Erythroblast (primary cell): ENCODE results near the gene PIP5K1B.

ENCODE experiments used
- DNase-seq, 2 experiments: peaks; one replicate each; lab custom pipeline; 2025; lab: John Stamatoyannopoulos, UW
- GATA1 ChIP-seq: IDR thresholded peaks from 2 replicates; pipeline ENCODE4 v1.6.1; 2011; ENCODE audit warnings: low read depth, mild to moderate bottlenecking, control low read depth, low read length, moderate library complexity
- POLR2A ChIP-seq: IDR thresholded peaks from 2 replicates; pipeline ENCODE4 v1.6.1; 2011; ENCODE audit warnings: mild to moderate bottlenecking, low read length

Gene PIP5K1B

DNA sequence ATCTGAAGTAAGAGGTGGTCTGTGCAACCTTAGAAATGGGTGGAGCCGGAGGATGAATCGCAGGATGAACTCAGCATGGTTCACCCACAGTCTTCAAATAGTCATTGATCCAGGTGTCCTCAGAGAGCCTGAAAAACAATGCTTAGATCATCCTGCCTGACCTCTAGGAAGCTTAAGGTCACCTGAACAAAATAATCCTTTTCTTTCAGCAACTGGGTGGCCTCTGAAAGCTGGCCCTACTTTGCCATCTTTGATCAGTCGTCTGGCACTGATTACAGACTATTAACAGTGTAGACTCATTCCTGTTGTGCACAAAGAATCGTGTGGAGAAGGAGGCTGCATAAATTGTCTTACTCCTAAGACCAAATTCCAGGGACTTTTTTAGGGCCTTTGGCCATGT is 50.7 kb downstream of the PIP5K1B start:
- TF ChIP-seq GATA1: no peak
- TF ChIP-seq POLR2A: peak; percentile 22
- DNase-seq: peak in 1 of 2 experiments; percentile 50

DNA sequence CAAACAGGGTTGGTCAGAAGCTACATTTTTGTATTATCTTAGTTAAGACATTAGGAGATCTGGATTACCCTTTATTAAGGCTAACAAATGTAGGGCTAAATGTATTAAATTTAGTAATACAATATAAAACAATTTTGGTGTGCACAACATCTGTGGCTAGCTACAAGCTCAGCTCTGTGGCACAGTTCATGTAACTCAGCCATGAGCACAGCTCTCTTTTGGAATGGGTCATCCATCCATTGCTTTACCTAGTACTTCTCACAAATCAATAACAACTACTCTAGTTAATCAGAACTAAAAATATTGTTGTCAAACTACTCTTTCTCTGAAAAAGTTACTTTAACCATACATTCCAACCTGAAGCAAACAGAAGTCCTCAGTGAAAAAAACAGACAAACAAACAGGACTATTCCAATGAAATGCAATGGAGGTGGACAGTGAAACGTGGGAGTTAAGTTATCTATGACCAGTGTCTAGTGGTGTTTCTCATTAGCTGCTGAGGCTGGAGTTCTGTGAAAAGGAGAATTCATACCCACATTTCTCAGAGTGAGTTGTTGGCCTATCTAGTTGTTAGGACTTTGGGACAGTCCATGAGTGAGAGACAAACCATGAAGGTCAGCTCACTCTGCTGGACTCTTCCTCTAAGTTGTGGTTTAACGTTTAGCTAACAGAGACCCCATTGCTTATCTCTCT is 55.1 kb downstream of the PIP5K1B start:
- no peak for DNase-seq
- no peak for TF ChIP-seq POLR2A
- no peak for TF ChIP-seq GATA1

DNA sequence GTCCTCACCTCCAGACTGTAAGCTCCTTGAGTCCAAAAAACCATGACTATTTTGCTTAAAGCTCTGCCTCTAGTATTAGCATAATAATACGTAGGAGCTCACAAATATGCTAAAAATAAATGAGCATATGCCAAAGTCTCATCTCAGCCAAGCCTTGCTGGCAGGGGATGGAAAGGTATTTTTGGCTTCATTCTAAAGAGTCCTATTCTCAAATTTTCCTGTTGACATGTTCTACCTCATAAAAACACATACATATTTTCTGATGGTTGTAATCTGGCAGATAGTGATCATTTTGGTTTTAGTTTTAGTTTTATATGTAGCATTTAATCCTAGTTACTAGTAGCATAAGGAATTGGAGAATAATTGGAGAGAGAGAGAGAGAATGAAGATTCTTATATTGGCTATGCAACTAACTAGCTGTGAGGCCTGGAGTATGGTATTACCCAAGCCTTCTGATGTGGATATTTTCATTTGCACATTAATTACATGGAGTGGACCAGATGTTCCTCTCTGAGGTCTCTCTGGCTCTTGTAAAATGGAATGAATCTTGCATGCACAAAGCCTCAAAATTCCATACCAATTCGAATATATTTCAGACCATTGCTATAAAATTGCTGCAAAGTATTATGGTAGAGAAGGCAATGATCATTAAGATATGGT is 55.8 kb downstream of the PIP5K1B start:
- TF ChIP-seq GATA1 (no peak), POLR2A (no peak)
- DNase-seq: no peak

DNA sequence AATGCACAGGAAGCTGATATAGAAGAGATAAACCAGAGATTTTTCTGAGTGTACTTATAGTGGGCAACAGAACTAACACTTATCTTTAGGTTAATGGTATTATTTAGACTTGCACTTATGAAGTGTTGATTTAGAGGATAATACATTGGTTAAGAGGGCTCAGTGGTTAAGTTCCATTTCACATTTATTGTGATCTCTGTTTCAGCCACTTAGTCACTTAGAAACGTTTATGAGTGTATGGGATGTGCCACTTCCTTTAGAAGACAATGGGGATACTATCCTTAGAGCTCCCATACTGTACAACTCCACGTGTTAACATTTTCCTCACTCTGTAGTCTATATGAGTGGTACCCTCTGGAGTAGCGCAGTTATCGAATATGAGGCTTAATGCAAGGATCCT is 57.5 kb downstream of the PIP5K1B start:
- no peak for DNase-seq
- TF ChIP-seq GATA1: no peak
- TF ChIP-seq POLR2A: no peak

DNA sequence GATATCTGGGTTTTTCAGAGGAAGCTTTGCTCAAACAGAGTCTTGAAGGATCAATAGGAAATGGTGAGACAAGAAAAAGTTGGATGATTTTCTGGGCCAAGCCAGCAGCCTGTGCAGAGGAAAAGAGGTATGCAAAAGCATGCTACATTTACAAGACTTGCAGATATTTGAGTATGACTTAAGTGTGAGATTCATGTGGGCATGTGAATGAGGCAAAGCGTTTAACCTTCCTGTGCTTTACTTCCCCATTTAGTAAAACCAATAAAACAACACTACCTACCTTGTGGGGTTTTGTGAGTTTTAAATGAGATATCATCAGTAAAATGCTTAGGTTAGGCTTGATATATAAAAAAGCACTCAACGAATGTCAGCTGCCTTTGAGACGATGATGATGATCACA is 58.1 kb downstream of the PIP5K1B start:
- no peak for TF ChIP-seq POLR2A
- no peak for TF ChIP-seq GATA1

DNA sequence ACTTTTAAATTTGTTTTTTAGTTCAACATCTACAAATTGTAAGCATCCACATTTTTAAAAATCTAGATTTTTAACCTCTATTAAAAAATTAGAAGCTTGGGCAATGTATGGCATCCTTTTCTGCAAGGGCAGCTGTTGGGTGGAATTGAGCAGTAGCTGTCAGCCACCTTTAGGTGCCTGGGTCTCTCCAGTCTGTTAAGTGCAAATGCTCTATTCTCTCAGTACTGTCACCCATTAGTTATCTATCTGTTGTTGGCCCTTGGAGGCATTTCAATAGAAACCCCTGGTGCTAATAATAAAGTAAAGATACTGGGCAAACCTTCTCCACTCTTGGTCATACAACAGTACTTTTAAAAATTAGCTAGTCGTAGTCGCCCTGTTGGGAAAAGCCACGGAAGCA is 63.6 kb downstream of the PIP5K1B start:
- DNase-seq: no peak
- TF ChIP-seq POLR2A (no peak), GATA1 (no peak)

More for the DNA sequence above, 58.1 kb downstream of the PIP5K1B start:
- DNase-seq: no peak

DNA sequence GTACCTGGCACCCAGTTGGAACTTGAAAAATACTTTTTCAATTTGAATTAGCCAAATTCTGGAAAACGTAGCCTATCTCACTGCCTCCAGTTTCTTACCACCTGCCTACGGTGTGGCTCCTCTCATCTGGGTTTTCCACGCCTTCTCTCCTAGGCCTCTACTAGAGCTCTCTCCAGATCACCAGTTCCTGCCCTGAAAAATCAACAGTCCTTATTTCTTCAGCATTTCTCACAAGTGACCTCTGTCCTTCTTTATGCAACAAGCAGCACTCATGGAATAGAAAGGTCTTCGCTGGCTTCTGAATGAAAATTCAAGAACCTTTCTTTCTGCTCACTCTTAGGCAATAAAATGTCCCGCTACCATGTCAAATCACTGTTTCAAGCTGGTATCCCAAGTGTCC is 64.8 kb downstream of the PIP5K1B start:
- DNase-seq: no peak
- no peak for TF ChIP-seq GATA1
- TF ChIP-seq POLR2A: no peak

DNA sequence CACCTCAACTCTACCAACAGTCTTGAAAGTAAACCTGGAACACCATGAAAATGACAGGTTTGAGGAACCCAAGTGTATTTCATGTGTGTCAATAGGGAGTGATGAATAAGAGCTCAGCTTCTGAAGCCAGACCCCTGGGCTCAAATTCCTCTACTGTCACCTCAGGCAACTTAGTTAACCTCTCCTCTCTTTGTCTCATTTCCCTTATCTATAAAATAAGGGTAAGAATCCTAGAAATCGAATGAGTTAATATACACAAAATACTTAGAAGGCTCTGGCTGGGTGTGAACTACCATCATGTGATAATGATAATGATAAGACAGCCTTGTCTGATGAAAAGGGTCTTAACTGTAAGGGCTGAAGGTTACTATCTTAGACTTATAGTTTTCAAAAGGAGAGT is 66.3 kb downstream of the PIP5K1B start:
- TF ChIP-seq POLR2A (no peak), GATA1 (no peak)
- DNase-seq: peak in 1 of 2 experiments; percentile 15

DNA sequence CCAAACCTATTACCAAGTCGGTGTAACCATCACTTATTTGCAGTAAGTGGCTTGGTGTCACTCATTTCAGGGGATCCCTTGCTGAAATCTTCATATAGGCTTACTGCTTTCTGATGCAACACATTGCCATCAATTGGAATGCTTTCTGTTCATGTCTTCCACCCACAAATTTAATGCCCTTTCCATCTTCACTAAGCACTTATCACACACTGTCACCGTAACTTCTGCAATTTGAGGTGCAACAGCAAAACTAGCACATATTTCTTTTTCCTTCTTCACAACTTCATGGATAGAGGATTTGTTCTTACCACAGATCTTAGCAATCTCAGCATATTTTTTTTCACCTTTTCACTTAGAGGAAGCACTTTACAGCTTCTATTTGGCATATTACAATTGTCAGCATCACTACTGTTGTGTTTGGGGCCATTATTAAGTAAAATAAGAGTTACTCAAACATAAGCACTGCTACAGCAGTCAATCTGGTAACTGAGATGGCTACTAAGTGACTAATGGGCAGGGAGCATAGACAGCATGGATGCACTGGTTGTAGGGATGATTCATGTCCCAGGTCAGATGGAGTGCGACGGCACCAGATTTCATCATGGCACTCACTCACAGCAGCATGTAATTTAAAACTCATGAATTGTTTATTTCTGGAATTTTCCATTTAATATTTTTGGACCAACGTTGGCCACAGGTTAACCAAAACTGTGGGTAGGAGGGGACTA is 70.1 kb downstream of the PIP5K1B start:
- peak; percentile 72 to 87 for DNase-seq
- TF ChIP-seq POLR2A (no peak), GATA1 (no peak)

DNA sequence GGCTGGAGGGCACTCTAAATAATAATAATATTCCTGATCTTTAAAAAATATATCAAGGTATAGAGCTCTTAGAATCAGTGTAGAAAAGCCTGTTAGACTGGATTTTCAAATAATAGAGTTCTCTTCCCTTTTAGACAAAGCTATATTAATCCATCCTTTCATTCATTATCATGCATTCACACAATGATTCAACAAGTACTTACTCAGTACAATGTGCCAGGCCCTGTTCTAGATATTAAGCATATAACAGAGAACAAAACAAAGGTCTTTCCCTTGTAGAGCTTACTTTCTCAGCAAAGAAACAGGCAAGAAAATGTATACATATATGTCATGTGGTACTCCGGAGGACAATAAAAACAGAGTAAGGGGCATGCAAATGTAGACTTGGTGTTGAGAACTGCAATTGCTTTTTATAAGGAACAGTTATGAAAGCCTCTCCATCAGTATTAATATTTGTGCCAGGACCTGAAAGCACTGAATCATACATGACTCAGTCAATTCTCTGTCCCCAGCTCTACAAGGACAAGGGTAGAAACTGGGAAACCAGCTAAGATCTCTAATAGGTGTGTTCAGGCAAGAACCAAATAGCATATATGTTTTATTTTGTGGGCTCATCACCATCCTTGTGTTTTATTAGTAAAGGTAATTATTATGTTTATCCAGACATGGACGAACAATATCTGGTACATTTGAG is 72.2 kb downstream of the PIP5K1B start:
- no peak for TF ChIP-seq POLR2A
- TF ChIP-seq GATA1: no peak
- peak; percentile 68 to 86 for DNase-seq

DNA sequence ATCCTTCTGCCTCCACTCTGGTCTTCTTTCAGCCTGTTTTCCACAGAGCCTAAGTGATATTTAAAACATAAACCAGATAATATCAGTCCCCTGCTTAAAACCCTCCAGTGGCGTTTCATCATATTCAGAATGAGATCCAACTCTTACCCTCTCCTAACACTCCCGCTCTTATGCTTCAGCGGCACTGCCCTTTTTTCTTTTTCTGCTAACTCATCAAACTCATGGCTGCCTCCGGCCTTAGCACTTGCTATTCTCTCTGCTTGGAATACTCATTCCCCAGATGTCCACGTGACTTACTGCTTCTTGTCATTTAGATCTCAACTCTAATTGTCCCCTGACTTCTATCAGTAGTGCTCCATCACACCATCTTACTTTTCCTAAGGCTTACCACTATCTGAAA is 73.6 kb downstream of the PIP5K1B start:
- DNase-seq: peak; percentile 80 to 83
- TF ChIP-seq POLR2A (no peak), GATA1 (no peak)

DNA sequence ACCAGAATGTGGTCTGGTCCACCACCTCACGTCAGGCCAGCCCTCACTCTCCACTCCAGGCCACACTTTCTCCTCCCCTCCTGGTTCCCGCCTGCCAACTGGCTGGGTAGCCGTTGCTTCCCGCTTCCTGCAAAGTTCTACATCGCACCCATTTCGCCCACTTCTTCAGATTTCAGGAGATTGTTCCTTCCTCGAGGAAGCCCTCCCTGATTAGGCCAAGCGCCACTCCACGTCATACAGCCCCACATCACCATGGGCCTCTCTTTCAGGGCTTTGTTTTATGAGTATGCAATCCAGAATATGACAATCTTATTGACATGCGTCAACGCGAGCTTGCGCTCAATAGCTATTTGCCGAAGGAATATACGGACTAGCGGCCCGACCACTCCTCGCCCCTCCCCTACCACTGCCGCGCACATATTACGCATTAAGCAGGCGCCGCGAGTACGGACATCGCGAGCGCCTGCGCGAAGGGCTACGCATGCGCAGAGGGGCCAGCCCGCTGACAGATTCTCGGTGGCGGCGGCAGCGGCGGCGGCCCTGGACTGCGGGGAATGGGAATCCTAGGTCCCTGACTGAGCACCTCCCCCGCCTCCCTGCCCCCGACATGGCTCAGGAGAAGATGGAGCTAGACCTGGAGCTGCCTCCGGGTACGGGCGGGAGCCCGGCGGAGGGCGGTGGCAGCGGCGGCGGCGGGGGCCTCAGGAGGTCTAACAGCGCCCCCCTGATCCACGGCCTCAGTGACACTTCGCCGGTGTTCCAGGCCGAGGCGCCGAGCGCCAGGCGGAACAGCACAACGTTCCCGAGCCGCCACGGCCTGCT is 74.7 kb downstream of the PIP5K1B start:
- TF ChIP-seq GATA1 (no peak), POLR2A (peak; percentile 90)
- peak; percentile 97 to 98 for DNase-seq

DNA sequence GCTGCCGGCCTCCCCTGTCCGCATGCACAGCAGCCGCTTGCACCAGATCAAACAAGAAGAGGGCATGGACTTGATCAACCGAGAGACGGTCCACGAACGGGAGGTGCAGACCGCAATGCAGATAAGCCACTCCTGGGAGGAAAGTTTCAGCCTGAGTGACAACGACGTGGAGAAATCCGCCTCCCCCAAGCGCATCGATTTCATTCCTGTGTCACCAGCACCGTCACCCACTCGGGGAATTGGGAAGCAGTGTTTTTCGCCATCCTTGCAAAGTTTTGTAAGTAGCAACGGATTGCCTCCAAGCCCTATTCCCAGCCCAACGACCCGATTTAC is 75.3 kb downstream of the PIP5K1B start:
- no peak for TF ChIP-seq POLR2A
- no peak for TF ChIP-seq GATA1
- peak in 1 of 2 experiments; percentile 89 for DNase-seq
